ENCODE measurements around the gene ZNF672. TPM values are rescaled to one million over a fixed set of nuclear protein-coding genes. Genes with fewer than 3 reads are reported as not detected.

ZNF672 gene
- total RNA-seq, 1 donor from 2014 or later: 29.8 TPM

DNA sequence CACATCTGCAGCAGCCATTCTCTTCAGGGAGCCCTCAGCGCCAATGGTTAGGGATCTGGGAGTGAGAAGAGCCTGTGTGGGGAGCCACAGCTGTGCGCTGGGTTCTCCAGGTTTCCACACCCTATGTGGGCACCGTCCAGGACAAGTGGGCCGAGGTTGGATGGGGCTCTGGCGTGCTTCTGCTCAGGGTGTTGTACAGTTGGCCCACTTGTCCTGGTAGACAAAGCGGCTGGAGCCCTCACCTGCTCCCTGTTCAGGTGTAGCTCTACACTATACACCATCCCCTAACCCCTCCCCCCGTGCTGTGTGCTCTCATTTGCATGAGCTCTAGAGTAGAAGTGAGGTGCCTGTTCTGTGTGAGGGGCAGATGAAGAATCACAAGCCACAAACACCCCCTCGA lies 24.5 kb upstream of the ZNF672 start:
- peak overlapping the region; percentile 80 for H3K27ac Mint-ChIP-seq (ENCODE audit: unreplicated experiment)
- H3K4me1 Mint-ChIP-seq (ENCODE audit: unreplicated experiment): peaks cover 28% of the 10 kb centered on the region
- TF ChIP-seq, protein P1, sequence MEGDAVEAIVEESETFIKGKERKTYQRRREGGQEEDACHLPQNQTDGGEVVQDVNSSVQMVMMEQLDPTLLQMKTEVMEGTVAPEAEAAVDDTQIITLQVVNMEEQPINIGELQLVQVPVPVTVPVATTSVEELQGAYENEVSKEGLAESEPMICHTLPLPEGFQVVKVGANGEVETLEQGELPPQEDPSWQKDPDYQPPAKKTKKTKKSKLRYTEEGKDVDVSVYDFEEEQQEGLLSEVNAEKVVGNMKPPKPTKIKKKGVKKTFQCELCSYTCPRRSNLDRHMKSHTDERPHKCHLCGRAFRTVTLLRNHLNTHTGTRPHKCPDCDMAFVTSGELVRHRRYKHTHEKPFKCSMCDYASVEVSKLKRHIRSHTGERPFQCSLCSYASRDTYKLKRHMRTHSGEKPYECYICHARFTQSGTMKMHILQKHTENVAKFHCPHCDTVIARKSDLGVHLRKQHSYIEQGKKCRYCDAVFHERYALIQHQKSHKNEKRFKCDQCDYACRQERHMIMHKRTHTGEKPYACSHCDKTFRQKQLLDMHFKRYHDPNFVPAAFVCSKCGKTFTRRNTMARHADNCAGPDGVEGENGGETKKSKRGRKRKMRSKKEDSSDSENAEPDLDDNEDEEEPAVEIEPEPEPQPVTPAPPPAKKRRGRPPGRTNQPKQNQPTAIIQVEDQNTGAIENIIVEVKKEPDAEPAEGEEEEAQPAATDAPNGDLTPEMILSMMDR (IDR thresholded peaks at IDR 0.05; ENCODE audit: unreplicated experiment): no peak
- peaks cover 60% of the 10 kb centered on the region for H3K36me3 Mint-ChIP-seq (ENCODE audit: low read depth, unreplicated experiment)
- H3K27me3 Mint-ChIP-seq (ENCODE audit: unreplicated experiment): peaks cover 17% of the 10 kb centered on the region
- H3K4me3 Mint-ChIP-seq (ENCODE audit: unreplicated experiment): peak overlapping the region; percentile 83
- no peaks in the 10 kb centered on the region for H3K9me3 Mint-ChIP-seq (ENCODE audit: unreplicated experiment)
- DNase-seq (ENCODE audit: low spot score): no peak

DNA sequence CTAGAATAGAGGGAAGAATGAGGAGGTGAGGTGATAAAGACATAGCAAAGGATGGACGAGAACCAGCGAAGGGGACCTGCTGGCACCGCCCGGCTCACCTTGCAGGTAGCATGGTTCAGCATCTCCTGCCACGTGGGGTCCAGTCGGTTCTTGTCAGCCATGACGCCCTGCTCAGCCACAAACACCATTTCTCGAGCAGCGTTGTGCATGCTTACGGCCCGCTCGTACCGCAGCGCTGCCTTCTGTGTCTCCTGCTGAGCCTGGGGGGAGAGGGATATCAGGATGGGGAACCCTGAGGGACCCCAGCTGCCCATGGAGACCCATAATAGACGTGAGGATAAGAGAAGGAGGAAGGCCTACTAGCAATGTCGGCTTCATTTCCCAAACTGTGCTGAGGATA lies 23.7 kb upstream of the ZNF672 start:
- peak overlapping the region; percentile 83 for H3K4me3 Mint-ChIP-seq (ENCODE audit: unreplicated experiment)
- H3K36me3 Mint-ChIP-seq (ENCODE audit: low read depth, unreplicated experiment): peaks cover 64% of the 10 kb centered on the region
- no peak for DNase-seq (ENCODE audit: low spot score)
- peaks cover 34% of the 10 kb centered on the region for H3K4me1 Mint-ChIP-seq (ENCODE audit: unreplicated experiment)
- peak overlapping the region; percentile 38 for H3K27ac Mint-ChIP-seq (ENCODE audit: unreplicated experiment)
- no peaks in the 10 kb centered on the region for H3K9me3 Mint-ChIP-seq (ENCODE audit: unreplicated experiment)
- TF ChIP-seq, protein P1 (IDR thresholded peaks at IDR 0.05; ENCODE audit: unreplicated experiment): no peak
- peaks cover 18% of the 10 kb centered on the region for H3K27me3 Mint-ChIP-seq (ENCODE audit: unreplicated experiment)

DNA sequence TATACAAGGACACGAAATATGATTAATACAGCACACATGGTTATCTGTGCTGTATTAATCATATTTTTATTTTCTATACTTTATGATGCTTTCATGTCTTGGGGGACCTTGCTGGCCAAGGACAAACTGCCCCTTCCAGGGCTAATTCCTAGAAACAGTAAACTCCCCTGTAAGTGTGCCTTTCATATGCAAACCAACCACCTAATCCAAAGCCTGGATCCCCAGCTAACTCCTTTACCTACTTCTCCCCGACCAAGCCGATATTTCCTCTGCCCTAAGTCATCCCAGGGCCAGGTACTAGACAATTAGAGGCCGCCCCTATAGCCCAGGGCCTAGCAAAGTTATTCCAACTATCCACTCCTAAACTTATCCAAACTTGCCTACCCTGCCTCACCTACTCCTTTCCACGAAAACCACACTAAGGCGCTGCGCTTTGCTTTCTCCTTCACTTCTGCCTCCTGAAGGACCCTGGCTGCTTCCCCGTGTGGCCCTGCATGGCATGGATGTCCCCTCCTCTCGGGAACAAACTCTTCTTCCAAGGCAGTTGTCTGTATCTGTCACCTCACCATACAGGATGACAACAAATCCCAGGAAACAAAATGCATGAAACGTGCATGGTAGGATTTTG lies 22.5 kb upstream of the ZNF672 start:
- peaks cover 15% of the 10 kb centered on the region for H3K27me3 Mint-ChIP-seq (ENCODE audit: unreplicated experiment)
- H3K4me3 Mint-ChIP-seq (ENCODE audit: unreplicated experiment): peak overlapping the region; percentile 12
- peaks cover 62% of the 10 kb centered on the region for H3K36me3 Mint-ChIP-seq (ENCODE audit: low read depth, unreplicated experiment)
- TF ChIP-seq, protein P1 (IDR thresholded peaks at IDR 0.05; ENCODE audit: unreplicated experiment): no peak
- no peak for DNase-seq (ENCODE audit: low spot score)
- H3K27ac Mint-ChIP-seq (ENCODE audit: unreplicated experiment): peak overlapping the region; percentile 76
- no peaks in the 10 kb centered on the region for H3K9me3 Mint-ChIP-seq (ENCODE audit: unreplicated experiment)
- H3K4me1 Mint-ChIP-seq (ENCODE audit: unreplicated experiment): peaks cover 40% of the 10 kb centered on the region

DNA sequence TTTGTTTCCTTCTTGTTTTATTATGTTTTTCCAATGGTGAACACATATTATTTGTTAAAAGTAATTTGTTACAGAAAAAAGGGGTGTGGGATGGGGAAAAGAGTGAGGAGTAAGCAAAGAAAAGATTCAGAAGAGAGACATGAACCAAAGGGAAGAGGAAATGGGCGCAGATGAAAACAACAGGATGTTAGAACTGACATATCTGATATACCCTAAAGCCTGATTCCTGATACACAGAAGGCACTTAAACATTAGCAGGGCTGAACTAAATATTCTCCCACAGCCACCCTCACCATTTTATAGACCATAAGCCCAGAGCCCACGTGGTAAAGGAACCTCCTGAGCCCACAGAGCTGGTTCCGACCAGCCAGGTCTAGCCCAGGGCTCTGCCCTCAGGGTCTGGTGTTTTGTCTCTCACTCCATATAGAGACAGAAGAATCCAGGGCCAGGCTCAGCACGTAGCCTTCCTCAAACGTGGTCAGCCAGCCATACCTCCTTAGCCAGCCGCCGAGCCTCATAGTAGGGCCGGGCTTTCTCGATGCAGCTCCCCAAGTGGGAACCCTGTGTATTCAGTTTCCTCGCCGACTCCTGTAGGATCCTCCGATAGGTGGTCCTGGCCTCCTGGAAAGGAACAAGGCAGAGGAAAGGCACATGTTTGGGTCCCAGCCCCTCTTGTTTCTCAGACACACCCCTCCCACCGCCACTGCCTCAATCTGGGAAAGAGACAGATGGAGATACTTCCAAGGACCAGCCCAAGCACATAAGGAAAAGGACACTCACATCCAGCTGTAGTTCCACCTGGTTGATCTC lies 21.8 kb upstream of the ZNF672 start:
- Mint-ChIP-seq H3K4me3 (ENCODE audit: unreplicated experiment) (peak overlapping the region; percentile 12), H3K27me3 (ENCODE audit: unreplicated experiment) (peaks cover 13% of the 10 kb centered on the region), H3K9me3 (ENCODE audit: unreplicated experiment) (no peaks in the 10 kb centered on the region), H3K36me3 (ENCODE audit: low read depth, unreplicated experiment) (peaks cover 58% of the 10 kb centered on the region), H3K27ac (ENCODE audit: unreplicated experiment) (peak overlapping the region; percentile 76), H3K4me1 (ENCODE audit: unreplicated experiment) (peaks cover 40% of the 10 kb centered on the region)
- DNase-seq (ENCODE audit: low spot score): no peak
- TF ChIP-seq, protein P1 (IDR thresholded peaks at IDR 0.05; ENCODE audit: unreplicated experiment): no peak

DNA sequence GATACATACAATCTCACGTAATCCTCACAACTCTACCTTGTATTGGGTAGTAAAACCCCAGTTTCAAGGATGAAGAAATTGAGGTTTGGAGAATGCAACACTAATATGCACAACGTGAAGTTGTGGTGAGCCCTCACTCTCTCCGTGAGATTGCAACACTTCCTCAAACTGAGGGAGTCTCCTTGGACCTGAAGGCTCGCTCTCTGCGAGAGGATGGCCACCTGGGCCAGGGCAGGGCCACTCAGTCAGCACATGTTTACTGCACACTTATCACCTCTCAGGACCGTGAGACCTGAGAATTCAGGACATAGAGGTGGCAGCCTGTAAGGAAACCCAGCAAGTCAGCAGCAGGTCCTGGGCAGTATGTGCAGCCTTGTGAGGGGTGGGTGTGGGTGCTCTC lies 21.0 kb upstream of the ZNF672 start:
- Mint-ChIP-seq H3K36me3 (ENCODE audit: low read depth, unreplicated experiment) (peaks cover 56% of the 10 kb centered on the region), H3K27ac (ENCODE audit: unreplicated experiment) (peak overlapping the region; percentile 30)

More for the DNA sequence above, 21.0 kb upstream of the ZNF672 start:
- TF ChIP-seq, protein P1 (IDR thresholded peaks at IDR 0.05; ENCODE audit: unreplicated experiment): no peak
- no peaks in the 10 kb centered on the region for H3K9me3 Mint-ChIP-seq (ENCODE audit: unreplicated experiment)
- DNase-seq (ENCODE audit: low spot score): no peak
- peaks cover 14% of the 10 kb centered on the region for H3K27me3 Mint-ChIP-seq (ENCODE audit: unreplicated experiment)
- no peak overlapping the region for H3K4me3 Mint-ChIP-seq (ENCODE audit: unreplicated experiment)
- peaks cover 40% of the 10 kb centered on the region for H3K4me1 Mint-ChIP-seq (ENCODE audit: unreplicated experiment)
